RWPE2 (cell line): ENCODE data around the gene RAPGEF2.
A peak's percentile ranks its signal among the peaks of the same experiment; 100 is the strongest.

Source experiments
- ATAC-seq: fragments of 200-7000 bp; cut with Tn5 transposase; 3 replicates; pipeline ENCODE4 v1.9.1; 2021; ENCODE audit warnings: low read depth
- DNase-seq: peaks from one replicate; pipeline ENCODE4 v3.0.0-alpha.2; 2020; ENCODE audit warnings: low spot score
- H3K27ac ChIP-seq: fragments of 450-650 bp; 2 replicates; pipeline ENCODE4 v1.5.1; 2017; ENCODE audit warnings: mild to moderate bottlenecking; ENCODE audit not compliant: poor library complexity, severe bottlenecking
- H3K27me3 ChIP-seq: fragments of 250-450 bp; sonication (Bioruptor Pico); 2 replicates; pipeline ENCODE4 v1.5.1; 2021; ENCODE audit warnings: mild to moderate bottlenecking, moderate library complexity; ENCODE audit not compliant: insufficient read depth, poor library complexity, severe bottlenecking
- H3K36me3 ChIP-seq: fragments of 250-450 bp; sonication (Bioruptor Pico); 2 replicates; pipeline ENCODE4 v1.5.1; 2020; ENCODE audit warnings: low read depth, mild to moderate bottlenecking, moderate library complexity
- H3K4me1 ChIP-seq: fragments of 250-450 bp; sonication (Bioruptor Pico); 2 replicates; pipeline ENCODE4 v1.5.1; 2021; ENCODE audit warnings: mild to moderate bottlenecking, moderate library complexity; ENCODE audit not compliant: insufficient read depth, poor library complexity, severe bottlenecking
- H3K4me3 ChIP-seq: fragments of 250-450 bp; sonication (Bioruptor Pico); 2 replicates; pipeline ENCODE4 v1.5.1; 2021; ENCODE audit warnings: mild to moderate bottlenecking, moderate library complexity; ENCODE audit not compliant: severe bottlenecking
- H3K9me3 ChIP-seq: fragments of 250-450 bp; sonication (Bioruptor Pico); 2 replicates; pipeline ENCODE4 v1.5.1; 2021; ENCODE audit warnings: mild to moderate bottlenecking, moderate library complexity; ENCODE audit not compliant: severe bottlenecking
- CTCF ChIP-seq: fragments of 450-650 bp; IDR thresholded peaks from one replicate; pipeline ENCODE4 v1.5.1; 2017; ENCODE audit warnings: mild to moderate bottlenecking, moderate library complexity; ENCODE audit not compliant: poor library complexity, severe bottlenecking

RAPGEF2 gene

GRCh38 chr4:159284113-159284512 lies 181.2 kb downstream of the RAPGEF2 start:
- Histone ChIP-seq H3K4me3 (no peak overlapping the region), H3K36me3 (no peaks in the 10 kb centered on the region), H3K9me3 (no peaks in the 10 kb centered on the region), H3K27ac (peak overlapping the region; percentile 90), H3K4me1 (peaks cover 35% of the 10 kb centered on the region), H3K27me3 (no peaks in the 10 kb centered on the region)
- ATAC-seq = peak; percentile 80
- no peak for DNase-seq
- TF ChIP-seq CTCF = no peak

GRCh38 chr4:159284733-159285132 lies 181.9 kb downstream of the RAPGEF2 start:
- Histone ChIP-seq H3K9me3 (no peaks in the 10 kb centered on the region), H3K4me3 (no peak overlapping the region), H3K27me3 (no peaks in the 10 kb centered on the region), H3K27ac (peak overlapping the region; percentile 90), H3K4me1 (peaks cover 36% of the 10 kb centered on the region), H3K36me3 (no peaks in the 10 kb centered on the region)
- ATAC-seq (no peak), DNase-seq (no peak)
- TF ChIP-seq CTCF = no peak

- no peaks in the 10 kb centered on the region for H3K27me3 ChIP-seq
- no peak for DNase-seq
- no peak overlapping the region for H3K27ac ChIP-seq
- no peaks in the 10 kb centered on the region for H3K36me3 ChIP-seq
- TF ChIP-seq CTCF = no peak
- ATAC-seq = no peak
- no peak overlapping the region for H3K4me3 ChIP-seq
- H3K4me1 ChIP-seq = peaks cover 55% of the 10 kb centered on the region
- no peaks in the 10 kb centered on the region for H3K9me3 ChIP-seq
Measured at GRCh38 chr4:159287767-159288166, 184.9 kb downstream of the RAPGEF2 start.

- no peak for DNase-seq
- Histone ChIP-seq H3K36me3 (no peaks in the 10 kb centered on the region), H3K27me3 (no peaks in the 10 kb centered on the region), H3K9me3 (no peaks in the 10 kb centered on the region), H3K4me3 (no peak overlapping the region), H3K27ac (peak overlapping the region; percentile 89), H3K4me1 (peaks cover 38% of the 10 kb centered on the region)
- ATAC-seq = no peak
- TF ChIP-seq CTCF = no peak
Measured at GRCh38 chr4:159289682-159290081, 186.8 kb downstream of the RAPGEF2 start.

- Histone ChIP-seq H3K4me1 (peaks cover 35% of the 10 kb centered on the region), H3K4me3 (no peak overlapping the region), H3K27ac (peak overlapping the region; percentile 89), H3K27me3 (no peaks in the 10 kb centered on the region), H3K9me3 (no peaks in the 10 kb centered on the region), H3K36me3 (no peaks in the 10 kb centered on the region)
- TF ChIP-seq CTCF = no peak
- DNase-seq (no peak), ATAC-seq (peak; percentile 95)
Measured at GRCh38 chr4:159290321-159291030, 187.6 kb downstream of the RAPGEF2 start.
